ENCODE measurements around the gene LDLRAD4.
"Not testable (repeated sequence)": the region's sequence is repeated elsewhere in the genome, so short reads cannot be mapped to it uniquely, and the experiment has no call there.

Gene LDLRAD4

GRCh38 chr18:13260935-13261640 is 42.5 kb downstream of the LDLRAD4 start:
- H3K4me3 ChIP-seq, result peak overlapping the region; percentile 54
- peak overlapping the region; percentile 68 for H3K27ac ChIP-seq
- peaks cover 100% of the 10 kb centered on the region for H3K4me1 ChIP-seq
- no peaks in the 10 kb centered on the region for H3K9me3 ChIP-seq
- no peak for TF ChIP-seq Cebpa-rat (IDR thresholded peaks at IDR 0.05)
- peaks cover 18% of the 10 kb centered on the region; the same call in 1 of the 2 replicates for H3K36me3 ChIP-seq
- peak overlapping the region; percentile 59; the same call in 1 of the 2 replicates for H3K9ac ChIP-seq
- peaks cover 100% of the 10 kb centered on the region for H4K20me1 ChIP-seq
- H3K27me3 ChIP-seq, result no peaks in the 10 kb centered on the region
- H3K4me2 ChIP-seq, result peak overlapping the region; percentile 97

- H3K9me3 ChIP-seq, result no peaks in the 10 kb centered on the region
- peak overlapping the region; percentile 97 for H3K4me2 ChIP-seq
- H3K27me3 ChIP-seq, result no peaks in the 10 kb centered on the region
- H4K20me1 ChIP-seq, result peaks cover 100% of the 10 kb centered on the region
- H3K36me3 ChIP-seq, result peaks cover 11% of the 10 kb centered on the region; the same call in 1 of the 2 replicates
- peak overlapping the region; percentile 54 for H3K4me3 ChIP-seq
- peak overlapping the region; percentile 68 for H3K27ac ChIP-seq
- H3K9ac ChIP-seq, result peak overlapping the region; percentile 51; the same call in 1 of the 2 replicates
- peaks cover 100% of the 10 kb centered on the region for H3K4me1 ChIP-seq
- TF ChIP-seq Cebpa-rat (IDR thresholded peaks at IDR 0.05), result no peak
Observed at GRCh38 chr18:13261661-13262357, 43.2 kb downstream of the LDLRAD4 start.

GRCh38 chr18:13262358-13262680 is 43.8 kb downstream of the LDLRAD4 start:
- Histone ChIP-seq H3K9ac (peak overlapping the region; percentile 51; the same call in 1 of the 2 replicates), H3K4me2 (peak overlapping the region; percentile 97), H3K27ac (peak overlapping the region; percentile 68), H3K4me1 (peaks cover 100% of the 10 kb centered on the region), H4K20me1 (peaks cover 100% of the 10 kb centered on the region)
- H3K4me3 ChIP-seq, H3K36me3 ChIP-seq, H3K27me3 ChIP-seq, H3K9me3 ChIP-seq: not testable (repeated sequence)

GRCh38 chr18:13262839-13263691 is 44.5 kb downstream of the LDLRAD4 start:
- Histone ChIP-seq H3K9me3 (no peaks in the 10 kb centered on the region), H3K4me1 (peaks cover 100% of the 10 kb centered on the region), H3K27ac (peak overlapping the region; percentile 8), H3K4me3 (no peak overlapping the region), H3K4me2 (peak overlapping the region; percentile 97), H3K36me3 (peaks cover 9% of the 10 kb centered on the region; the same call in 1 of the 2 replicates), H3K27me3 (no peaks in the 10 kb centered on the region), H3K9ac (0 out of 2 replicates have a peak overlapping the region, but pooled peaks have one; percentile 43), H4K20me1 (peaks cover 100% of the 10 kb centered on the region)
- TF ChIP-seq Cebpa-rat (IDR thresholded peaks at IDR 0.05), result no peak

GRCh38 chr18:13264091-13265007 is 45.8 kb downstream of the LDLRAD4 start:
- 0 out of 2 replicates have a peak overlapping the region, but pooled peaks have one; percentile 41 for H3K9ac ChIP-seq
- peak overlapping the region; percentile 75 for H3K27ac ChIP-seq
- H3K4me2 ChIP-seq, result peak overlapping the region; percentile 97
- TF ChIP-seq Cebpa-rat (IDR thresholded peaks at IDR 0.05), result no peak
- H4K20me1 ChIP-seq, result peaks cover 100% of the 10 kb centered on the region
- no peak overlapping the region for H3K4me3 ChIP-seq
- H3K36me3 ChIP-seq, result peaks cover 9% of the 10 kb centered on the region
- H3K27me3 ChIP-seq, result no peaks in the 10 kb centered on the region
- no peaks in the 10 kb centered on the region for H3K9me3 ChIP-seq
- peaks cover 100% of the 10 kb centered on the region for H3K4me1 ChIP-seq

- peak overlapping the region; percentile 97 for H3K4me2 ChIP-seq
- H3K27me3 ChIP-seq, result no peaks in the 10 kb centered on the region
- TF ChIP-seq Cebpa-rat (IDR thresholded peaks at IDR 0.05), result no peak
- H3K36me3 ChIP-seq, result peaks cover 19% of the 10 kb centered on the region
- H4K20me1 ChIP-seq, result peaks cover 100% of the 10 kb centered on the region
- peak overlapping the region; percentile 75 for H3K27ac ChIP-seq
- H3K4me3 ChIP-seq, result no peak overlapping the region
- H3K9me3 ChIP-seq, result no peaks in the 10 kb centered on the region
- peak overlapping the region; percentile 41; the same call in 1 of the 2 replicates for H3K9ac ChIP-seq
- H3K4me1 ChIP-seq, result peaks cover 100% of the 10 kb centered on the region
Observed at GRCh38 chr18:13265008-13265910, 46.7 kb downstream of the LDLRAD4 start.

GRCh38 chr18:13265911-13266217 is 47.3 kb downstream of the LDLRAD4 start:
- no peak for TF ChIP-seq Cebpa-rat (IDR thresholded peaks at IDR 0.05)
- H4K20me1 ChIP-seq, result peaks cover 100% of the 10 kb centered on the region
- H3K27ac ChIP-seq, result peak overlapping the region; percentile 75
- H3K9ac ChIP-seq, result peak overlapping the region; percentile 41; the same call in 1 of the 2 replicates
- H3K9me3 ChIP-seq, result no peaks in the 10 kb centered on the region
- H3K36me3 ChIP-seq, result peaks cover 22% of the 10 kb centered on the region
- no peaks in the 10 kb centered on the region for H3K27me3 ChIP-seq
- H3K4me2 ChIP-seq, result peak overlapping the region; percentile 97
- no peak overlapping the region for H3K4me3 ChIP-seq
- peaks cover 100% of the 10 kb centered on the region for H3K4me1 ChIP-seq

Measured in BLaER1 (cell line).